Fibroblast of gingiva (primary cell): ENCODE measurements around the gene HES7.
"Not testable (repeated sequence)": the region's sequence is repeated elsewhere in the genome, so short reads cannot be mapped to it uniquely, and the experiment has no call there.

Experiments
- DNase-seq: peaks from one replicate; pipeline ENCODE4 v3.0.0-alpha.2; 2011; ENCODE audit warnings: low read depth

The HES7 gene

GRCh38 chr17:8100763-8101162, 23.1 kb downstream of the HES7 start:
- no peak for DNase-seq

- DNase-seq = no peak
Observed at GRCh38 chr17:8100111-8100510, 23.8 kb downstream of the HES7 start.

- no peak for DNase-seq
Observed at GRCh38 chr17:8096541-8096940, 27.4 kb downstream of the HES7 start.

GRCh38 chr17:8095361-8095760, 28.5 kb downstream of the HES7 start:
- DNase-seq = no peak

- DNase-seq = no peak
Observed at GRCh38 chr17:8091033-8091687, 32.7 kb downstream of the HES7 start.

- no peak for DNase-seq
Observed at GRCh38 chr17:8089728-8090127, 34.2 kb downstream of the HES7 start.

GRCh38 chr17:8087952-8088230, 36.0 kb downstream of the HES7 start:
- DNase-seq = no peak

GRCh38 chr17:8087075-8087951, 36.6 kb downstream of the HES7 start, which contains the start of gene ALOX12B:
Gene ALOX12B (minus strand): TSS chr17:8087716. CDS start chr17:8087442, 274 bp downstream.
- DNase-seq = no peak

- DNase-seq = no peak
Observed at GRCh38 chr17:8084250-8084649, 39.7 kb downstream of the HES7 start.

GRCh38 chr17:8082292-8082691, 41.6 kb downstream of the HES7 start:
- no peak for DNase-seq

GRCh38 chr17:8081876-8082275, 42.0 kb downstream of the HES7 start:
- DNase-seq = no peak

GRCh38 chr17:8080799-8081219, 43.1 kb downstream of the HES7 start:
- DNase-seq = no peak

GRCh38 chr17:8080208-8080798, 43.6 kb downstream of the HES7 start:
- DNase-seq = no peak

GRCh38 chr17:8079291-8080207, 44.4 kb downstream of the HES7 start:
- peak; percentile 13 for DNase-seq

- not testable (repeated sequence) for DNase-seq
Observed at GRCh38 chr17:8077939-8078338, 46.0 kb downstream of the HES7 start.

- no peak for DNase-seq
Observed at GRCh38 chr17:8076502-8077266, 47.2 kb downstream of the HES7 start.

GRCh38 chr17:8075574-8076342, 48.1 kb downstream of the HES7 start:
- DNase-seq = no peak

GRCh38 chr17:8075081-8075480, 48.8 kb downstream of the HES7 start:
- DNase-seq = no peak

GRCh38 chr17:8074554-8074953, 49.4 kb downstream of the HES7 start:
- no peak for DNase-seq
